NCI-H1930 (cell line): ENCODE measurements around the gene ATP1B2.
A peak's percentile ranks its signal among the peaks of the same experiment; 100 is the strongest.
"Not testable (repeated sequence)": the region's sequence is repeated elsewhere in the genome, so short reads cannot be mapped to it uniquely, and the experiment has no call there.

Source experiments
- DNase-seq, 2 experiments: peaks; one replicate each; lab custom pipeline; 2025; lab: John Stamatoyannopoulos, UW

Gene ATP1B2

GRCh38 chr17:7650509-7651096 lies at the start of gene ATP1B2:
TSS of gene ATP1B2 (plus strand) at chr17:7650926. CDS start at chr17:7651519, 593 bp downstream.
- DNase-seq, result peak in 1 of 2 experiments; percentile 32

DNA sequence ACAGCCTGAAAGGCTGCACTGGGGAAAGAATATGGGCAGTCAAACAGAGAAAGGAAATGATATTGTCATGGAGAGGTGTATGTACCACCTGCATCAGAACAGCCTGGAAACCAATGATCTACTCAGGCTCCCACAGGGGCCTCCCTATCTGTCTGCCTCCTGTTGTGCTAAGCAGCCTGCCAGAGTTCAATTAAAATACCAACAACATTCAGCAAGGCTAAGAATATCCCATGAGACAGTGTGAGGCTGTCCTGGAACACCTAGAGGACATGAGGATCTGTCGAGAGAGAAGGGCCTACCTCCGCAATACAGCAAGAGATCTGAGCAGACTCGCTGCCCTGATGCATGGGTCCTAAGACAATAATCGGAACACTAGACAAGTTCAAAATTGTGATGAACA lies 44.4 kb upstream of the ATP1B2 start:
- no peak for DNase-seq

GRCh38 chr17:7610641-7611040 lies 40.1 kb upstream of the ATP1B2 start:
- DNase-seq, result no peak

GRCh38 chr17:7611635-7612293 lies 39.0 kb upstream of the ATP1B2 start:
- no peak for DNase-seq

DNA sequence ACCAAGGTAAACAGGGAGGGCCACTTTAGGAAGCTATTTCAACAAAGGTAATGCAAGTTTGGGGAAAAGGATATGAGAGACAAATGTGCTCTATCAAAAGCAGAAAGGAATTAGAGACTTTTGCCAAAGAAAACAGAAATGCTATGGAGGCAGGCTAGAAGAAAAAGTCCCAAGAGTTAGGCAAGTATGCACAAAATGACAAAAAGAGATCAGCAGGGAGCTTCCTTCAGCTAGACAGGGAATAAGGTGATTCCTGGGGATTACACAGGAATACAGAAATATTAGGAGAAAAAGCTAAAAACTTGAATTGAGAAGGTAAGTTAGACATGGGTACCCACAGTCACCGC lies 38.5 kb upstream of the ATP1B2 start:
- no peak for DNase-seq

DNA sequence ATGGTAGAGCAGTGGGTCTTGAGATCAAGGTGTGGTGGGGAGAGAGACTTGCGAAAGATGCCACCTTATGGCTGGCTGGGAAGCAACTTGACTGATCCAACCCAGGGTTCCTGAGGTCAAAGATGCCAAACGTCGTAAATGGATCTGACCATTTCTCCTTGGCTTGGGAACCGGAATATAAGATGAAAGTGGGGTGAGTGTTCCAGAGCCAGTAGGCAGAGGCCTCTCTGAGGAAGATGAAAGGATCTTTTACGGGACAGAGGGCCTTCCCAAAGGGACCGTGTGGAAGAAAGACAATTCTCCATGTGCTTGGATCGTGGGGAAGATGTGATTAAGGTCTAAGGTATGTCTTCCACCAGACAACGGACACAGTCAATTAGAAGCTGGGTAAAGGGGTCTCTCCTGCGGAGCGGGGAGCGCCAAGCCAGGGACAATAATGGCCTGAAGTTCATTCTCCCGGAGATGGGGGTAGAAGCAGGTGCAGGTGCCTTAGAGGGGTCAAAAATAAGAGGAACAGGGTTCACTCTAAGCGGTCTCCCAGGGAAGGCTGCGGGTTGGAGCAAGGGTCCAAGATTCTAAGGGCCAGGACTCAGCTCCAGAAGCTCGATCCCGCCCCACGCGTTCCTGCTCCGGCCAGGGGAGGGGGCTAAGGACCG lies 36.8 kb upstream of the ATP1B2 start:
- no peak for DNase-seq

DNA sequence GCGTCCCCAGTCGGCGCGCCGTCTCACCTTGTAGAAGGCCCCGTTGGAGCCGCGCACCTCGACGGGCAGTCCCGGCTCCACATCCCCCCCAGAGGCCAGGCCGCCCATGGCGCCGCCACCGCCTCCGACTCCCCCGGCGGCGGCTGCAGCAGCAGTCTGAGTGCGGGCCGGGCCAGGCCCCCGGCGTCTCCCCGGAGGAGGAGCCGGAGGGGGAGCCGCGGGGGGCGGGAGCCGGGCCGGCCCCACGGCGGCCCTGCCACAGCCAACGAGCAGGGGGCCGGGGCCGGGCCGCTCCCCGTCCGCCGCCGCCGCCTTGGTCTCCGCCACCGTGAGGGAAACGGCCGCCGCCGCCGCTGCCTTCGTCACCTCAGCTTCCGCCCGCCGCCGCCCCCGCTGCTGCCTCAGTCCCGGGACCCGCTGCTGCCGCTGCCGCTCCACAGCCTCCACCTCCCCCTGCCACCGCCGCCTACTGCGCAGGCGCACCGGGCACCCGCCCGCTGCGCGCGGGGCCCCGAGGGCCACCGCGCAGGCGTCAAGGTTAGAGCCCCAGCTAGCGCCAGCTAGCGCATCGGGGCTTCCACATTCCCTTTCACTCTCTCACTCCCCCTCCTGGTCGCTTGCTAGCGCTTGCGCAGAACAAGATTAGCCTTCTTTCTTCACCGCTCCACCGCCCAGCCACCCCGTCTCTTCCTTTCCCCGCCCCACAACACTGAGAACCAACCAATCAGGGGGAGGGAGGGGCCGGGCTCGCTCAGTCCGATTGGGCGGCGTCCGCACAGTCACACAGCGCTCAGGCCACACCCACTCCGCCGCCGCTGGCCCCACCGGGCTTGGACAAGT lies 36.1 kb upstream of the ATP1B2 start, which contains the start of gene FXR2:
FXR2 (minus strand) TSS at position 473 of the 840 bp plus-strand sequence; CDS start at position 108, 365 bp downstream.
- DNase-seq, result peak; percentile 99

GRCh38 chr17:7615265-7615747 lies 35.4 kb upstream of the ATP1B2 start:
- no peak for DNase-seq

DNA sequence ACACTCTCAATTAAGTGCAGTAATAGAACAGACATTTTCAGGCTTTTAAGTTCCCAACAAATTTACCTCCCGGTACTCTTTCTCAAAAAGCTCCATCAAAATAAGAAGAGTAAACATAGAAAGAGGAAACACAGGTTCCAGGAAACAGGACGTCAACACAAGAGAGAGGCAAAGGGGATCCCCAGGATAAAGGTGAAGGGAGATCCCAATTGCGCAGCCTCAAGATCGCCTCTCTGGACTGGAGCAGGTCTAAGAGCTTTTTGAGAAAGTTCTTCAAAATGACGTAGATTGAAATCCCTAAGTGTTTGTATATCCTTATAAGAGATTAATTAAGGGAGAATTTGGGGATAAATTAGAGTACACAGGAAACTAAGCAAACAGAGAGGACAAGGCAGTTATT lies 32.1 kb upstream of the ATP1B2 start:
- DNase-seq, result no peak

DNA sequence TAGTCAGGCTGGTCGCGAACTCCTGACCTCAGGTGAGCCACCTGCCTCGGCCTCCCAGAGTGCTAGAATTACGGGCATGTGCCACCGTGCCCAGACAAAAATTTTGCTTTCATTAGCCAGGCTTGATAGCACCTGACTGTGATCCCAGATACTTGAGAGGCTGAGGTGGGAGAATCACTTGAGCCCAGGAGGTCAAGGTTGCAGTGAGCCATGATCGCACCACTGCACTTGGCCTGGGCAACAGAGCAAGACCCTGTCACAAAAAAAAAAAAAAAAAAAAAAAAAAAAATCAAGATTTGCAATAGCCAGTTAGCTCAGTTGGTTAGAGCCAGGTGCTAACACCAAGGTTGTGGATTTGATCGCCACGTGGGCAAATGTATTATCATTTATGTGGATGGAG lies 29.9 kb upstream of the ATP1B2 start:
- no peak for DNase-seq

- DNase-seq, result no peak
Measured at GRCh38 chr17:7623661-7624060, 27.1 kb upstream of the ATP1B2 start.

DNA sequence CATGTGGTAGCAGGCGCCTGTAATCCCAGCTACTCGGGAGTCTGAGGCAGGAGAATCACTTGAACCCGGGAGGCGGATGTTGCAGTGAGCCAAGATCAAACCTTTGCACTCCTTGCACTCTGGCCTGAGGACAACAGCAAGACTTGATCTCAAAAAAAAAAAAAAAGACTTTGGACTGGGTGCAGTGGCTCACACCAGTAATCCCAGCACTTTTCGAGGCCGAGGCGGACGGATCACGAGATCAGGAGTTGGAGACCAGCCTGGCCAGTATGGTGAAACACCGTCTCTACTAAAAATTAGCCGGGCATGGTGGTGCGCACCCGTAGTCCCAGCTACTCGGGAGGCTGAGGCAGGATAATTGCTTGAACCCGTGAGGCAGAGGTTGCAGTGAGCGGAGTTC lies 25.0 kb upstream of the ATP1B2 start:
- not testable (repeated sequence) for DNase-seq

GRCh38 chr17:7626307-7626706 lies 24.4 kb upstream of the ATP1B2 start:
- DNase-seq, result no peak

DNA sequence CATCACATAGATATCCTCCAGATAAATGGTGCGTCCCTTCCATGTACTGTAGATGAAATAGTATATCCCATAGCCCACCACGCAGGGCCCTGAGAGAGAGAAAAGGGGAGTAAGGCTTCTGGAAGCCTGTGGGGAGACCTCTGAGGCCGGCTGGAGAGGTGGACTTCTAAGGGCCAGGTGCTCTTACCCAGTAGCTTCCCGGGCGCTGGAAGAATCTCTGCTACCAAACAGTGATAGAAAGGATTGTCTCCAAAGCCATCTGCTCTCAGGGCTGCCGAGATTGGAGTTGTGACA lies 23.8 kb upstream of the ATP1B2 start:
- no peak for DNase-seq

- peak; percentile 56 to 83 for DNase-seq
Measured at GRCh38 chr17:7627250-7628121, 23.2 kb upstream of the ATP1B2 start, which contains the start of gene SAT2. TSS of gene SAT2 (minus strand) at chr17:7627821. CDS start at chr17:7627635, 186 bp downstream.

DNA sequence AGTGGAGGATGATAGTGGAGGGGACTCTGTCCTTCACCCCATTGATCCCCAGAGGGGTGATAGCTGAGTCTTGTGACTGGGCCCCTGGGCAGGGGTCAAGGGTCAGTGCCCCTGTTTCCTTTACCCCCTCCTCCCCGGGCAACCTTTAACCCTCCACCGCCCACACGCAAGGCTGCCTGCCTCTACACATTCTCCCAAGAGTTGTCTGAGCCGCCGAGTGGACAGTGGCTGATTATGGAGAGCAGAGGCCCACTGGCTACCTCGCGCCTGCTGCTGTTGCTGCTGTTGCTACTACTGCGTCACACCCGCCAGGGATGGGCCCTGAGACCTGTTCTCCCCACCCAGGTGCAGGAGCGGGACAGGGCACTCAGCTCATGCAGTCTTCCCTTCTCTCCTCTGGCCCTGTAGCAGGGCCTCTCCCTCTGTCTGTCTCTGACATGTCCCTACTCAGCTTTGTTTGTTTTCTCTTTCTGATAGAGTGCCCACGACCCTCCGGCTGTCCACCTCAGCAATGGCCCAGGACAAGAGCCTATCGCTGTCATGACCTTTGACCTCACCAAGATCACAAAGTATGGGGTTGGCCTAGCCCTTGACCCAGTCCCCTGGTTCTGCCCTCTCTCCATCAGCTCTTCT lies 20.7 kb upstream of the ATP1B2 start, which contains the start of gene SHBG:
SHBG (plus strand) TSS at position 197 of the 633 bp plus-strand sequence; CDS start at position 235, 38 bp downstream.
- no peak for DNase-seq

GRCh38 chr17:7631398-7632380 lies 19.0 kb upstream of the ATP1B2 start:
- DNase-seq, result no peak

DNA sequence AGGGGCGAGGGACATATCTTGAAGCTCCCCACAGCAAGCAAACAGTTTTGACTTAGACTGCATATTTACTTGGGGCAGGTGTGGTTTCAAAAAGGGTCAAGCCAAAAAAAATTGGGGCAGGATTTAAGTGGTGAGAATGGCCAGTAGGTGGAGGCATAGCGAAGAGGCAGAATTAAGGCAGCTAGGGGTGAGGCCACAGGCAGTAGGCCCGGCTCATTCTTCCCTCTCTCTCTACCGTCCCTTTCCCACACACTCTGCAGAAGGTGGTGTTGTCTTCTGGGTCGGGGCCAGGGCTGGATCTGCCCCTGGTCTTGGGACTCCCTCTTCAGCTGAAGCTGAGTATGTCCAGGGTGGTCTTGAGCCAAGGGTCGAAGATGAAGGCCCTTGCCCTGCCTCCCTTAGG lies 18.2 kb upstream of the ATP1B2 start:
- DNase-seq, result no peak

GRCh38 chr17:7633093-7633492 lies 17.6 kb upstream of the ATP1B2 start:
- no peak for DNase-seq

GRCh38 chr17:7634384-7634783 lies 16.3 kb upstream of the ATP1B2 start:
- DNase-seq, result peak; percentile 35 to 41
